ENCODE data around the gene MDFI.

The MDFI gene

DNA sequence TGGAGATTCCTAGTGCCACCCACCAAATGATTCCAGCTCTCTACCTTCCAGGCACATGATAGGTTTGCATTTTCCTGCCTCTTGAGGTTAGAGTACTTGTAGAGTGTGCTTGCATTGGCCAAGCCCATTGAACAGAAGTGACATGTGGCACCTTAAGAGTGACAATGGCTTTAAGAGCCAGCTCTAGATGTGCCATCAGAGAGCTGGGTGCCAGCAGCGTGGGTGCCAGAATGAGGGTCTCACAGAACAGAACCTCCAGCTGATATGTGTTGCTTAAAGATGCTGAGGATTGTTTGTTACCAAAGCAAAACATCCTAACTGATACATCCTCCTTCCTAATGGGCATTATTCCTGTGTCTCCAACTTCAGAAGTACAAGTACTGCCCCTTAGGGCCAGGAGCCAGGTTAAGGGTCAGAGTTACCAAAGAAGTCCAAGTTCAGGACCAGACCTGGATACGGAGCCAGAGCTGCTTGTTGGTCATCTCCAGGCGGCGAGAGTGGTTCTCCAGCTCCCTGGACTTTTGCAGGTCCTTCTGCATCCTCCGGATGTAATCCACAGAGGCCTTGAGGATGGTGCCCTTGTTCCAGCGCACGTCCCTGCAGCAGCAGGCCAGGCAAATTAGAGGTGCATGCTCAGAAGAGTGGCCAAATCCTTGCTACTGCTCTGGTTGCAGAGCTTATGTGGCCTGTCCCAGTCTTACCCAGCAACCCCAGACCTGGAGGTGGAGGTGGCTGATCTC, 47.5 kb downstream of the MDFI start:
- H3K9me3 ChIP-seq (ENCODE audit: control extremely low read depth in 1 of 5, control insufficient read depth in 4 of 5, insufficient read depth in 2 of 5, low read depth in 1 of 5, low read length in 4 of 5), result no peaks in the 10 kb centered on the region
- H3K27ac ChIP-seq (ENCODE audit: insufficient read depth in 1 of 2, low read depth in 1 of 2, low read length in 2 of 2, poor library complexity in 1 of 2, severe bottlenecking in 2 of 2), result no peak overlapping the region
- H3K4me1 ChIP-seq (ENCODE audit: control extremely low read depth in 1 of 4, control insufficient read depth in 4 of 4, insufficient read depth in 4 of 4, low read length in 3 of 4), result peaks cover 0 to 27% (median 20%) of the 10 kb centered on the region in 4 experiments
- DNase-seq, result no peak
- H3K36me3 ChIP-seq (ENCODE audit: control insufficient read depth in 4 of 4, insufficient read depth in 4 of 4, low read length in 3 of 4), result peaks cover 0 to 9% (median 0%) of the 10 kb centered on the region in 4 experiments
- CTCF ChIA-PET, result interaction anchor here (0.6 to 7.2 kb wide), 14 partner anchors 10 to 318 kb away, joined by 3 to 84 read pairs (median 4); no protein-coding TSS in a partner anchor
- no peak overlapping the region for H3K4me3 ChIP-seq (ENCODE audit: control insufficient read depth in 1 of 7, extremely low read depth in 1 of 7, insufficient read depth in 4 of 7, low read depth in 2 of 7, low read length in 6 of 7)
- 100% methylated on average over 6 of the region's 7 CpGs for WGBS (ENCODE audit: insufficient coverage)
- H3K27me3 ChIP-seq (replicated peaks in 2 of 5; ENCODE audit: control insufficient read depth in 4 of 5, insufficient read depth in 5 of 5, low read length in 4 of 5), result no peaks in the 10 kb centered on the region
- POLR2A ChIA-PET, result no interaction called here

DNA sequence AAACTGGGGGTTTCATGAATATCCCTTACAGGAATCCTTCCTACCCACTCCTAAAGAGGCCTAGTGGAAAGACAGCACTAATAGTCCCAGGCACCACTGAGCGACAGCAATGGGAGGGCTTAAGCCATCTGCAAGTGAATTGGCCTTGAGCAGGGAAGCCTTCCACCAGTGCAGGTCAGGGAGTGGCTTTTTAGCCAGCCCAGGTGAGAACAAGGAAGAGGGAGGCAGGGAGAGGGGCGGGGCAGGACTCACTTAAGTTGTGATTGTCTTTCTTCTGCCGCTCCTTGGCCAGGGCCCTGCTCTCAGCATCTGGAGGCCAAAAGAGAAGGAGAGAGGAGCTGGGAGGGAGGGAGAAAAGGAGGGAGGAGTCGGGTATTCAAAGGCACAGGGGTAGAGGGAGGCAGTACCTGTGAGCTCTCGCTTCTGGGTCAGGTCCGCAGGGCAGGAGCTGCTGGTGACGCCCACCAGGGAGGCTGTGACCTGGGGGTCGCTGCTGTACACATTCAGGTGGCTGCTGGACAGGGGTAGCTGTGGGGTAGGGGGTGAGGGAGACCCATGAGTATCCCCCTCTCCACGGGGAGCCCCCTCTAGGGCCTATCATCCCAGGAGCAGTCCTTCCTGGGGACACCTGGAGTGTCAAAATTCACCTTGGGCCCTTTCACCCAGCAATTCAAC, 49.4 kb downstream of the MDFI start:
- H3K36me3 ChIP-seq (ENCODE audit: control insufficient read depth in 4 of 4, insufficient read depth in 4 of 4, low read length in 3 of 4), result peaks cover 0 to 9% (median 0%) of the 10 kb centered on the region in 4 experiments

DNA sequence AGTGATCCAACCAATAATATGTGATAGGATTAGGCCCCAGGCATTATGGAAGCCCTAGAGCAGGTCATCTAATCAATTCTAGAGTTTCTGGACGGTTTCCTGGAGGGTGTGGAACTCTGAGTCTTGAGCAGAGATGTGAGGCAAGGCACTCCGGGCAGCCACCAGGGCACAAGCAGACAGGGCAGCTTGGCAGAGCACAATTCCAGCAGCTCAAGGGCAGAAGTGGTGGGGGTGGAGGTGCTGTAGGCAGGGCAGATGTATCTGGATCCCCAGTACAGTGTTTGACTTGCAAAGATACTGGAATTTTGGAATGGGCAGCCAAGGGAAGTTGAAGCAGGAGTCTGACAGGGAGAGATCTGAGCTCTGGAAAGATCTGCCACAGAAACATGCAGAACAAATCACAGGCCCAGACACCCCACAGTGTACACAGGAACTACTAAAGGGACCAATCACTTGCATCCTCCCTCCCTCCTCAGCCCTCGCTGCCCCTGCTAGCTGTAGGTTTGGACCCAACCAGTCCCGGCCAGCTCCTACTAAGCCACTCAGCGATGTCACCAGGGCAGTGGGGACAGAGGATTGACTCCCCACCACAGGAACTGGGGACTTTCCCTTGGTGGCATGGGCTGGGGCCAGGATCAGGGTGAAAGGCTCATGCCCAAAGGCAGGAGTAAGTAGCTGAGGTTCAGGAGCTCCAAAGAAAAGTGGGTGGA, 50.1 kb downstream of the MDFI start:
- H3K4me1 ChIP-seq (ENCODE audit: control extremely low read depth in 1 of 4, control insufficient read depth in 4 of 4, insufficient read depth in 4 of 4, low read length in 3 of 4), result peaks cover 0 to 17% (median 6%) of the 10 kb centered on the region in 4 experiments
- ChIA-PET CTCF (interaction anchor here (0.6 to 7.2 kb wide), 9 partner anchors 9 to 344 kb away, joined by 3 to 84 read pairs (median 6); no protein-coding TSS in a partner anchor), POLR2A (no interaction called here)
- no peaks in the 10 kb centered on the region for H3K27me3 ChIP-seq (replicated peaks in 2 of 5; ENCODE audit: control insufficient read depth in 4 of 5, insufficient read depth in 5 of 5, low read length in 4 of 5)
- no peak overlapping the region for H3K27ac ChIP-seq (ENCODE audit: insufficient read depth in 1 of 2, low read depth in 1 of 2, low read length in 2 of 2, poor library complexity in 1 of 2, severe bottlenecking in 2 of 2)
- no peak overlapping the region for H3K4me3 ChIP-seq (ENCODE audit: control insufficient read depth in 1 of 7, extremely low read depth in 1 of 7, insufficient read depth in 4 of 7, low read depth in 2 of 7, low read length in 6 of 7)
- H3K36me3 ChIP-seq (ENCODE audit: control insufficient read depth in 4 of 4, insufficient read depth in 4 of 4, low read length in 3 of 4), result peaks cover 0 to 9% (median 0%) of the 10 kb centered on the region in 4 experiments
- H3K9me3 ChIP-seq (ENCODE audit: control extremely low read depth in 1 of 5, control insufficient read depth in 4 of 5, insufficient read depth in 2 of 5, low read depth in 1 of 5, low read length in 4 of 5), result no peaks in the 10 kb centered on the region
- WGBS (ENCODE audit: insufficient coverage), result 89% methylated on average over 5 of the region's 5 CpGs
- no peak for DNase-seq

More for the DNA sequence above, 49.4 kb downstream of the MDFI start:
- 79% methylated on average over 2 of the region's 9 CpGs for WGBS (ENCODE audit: insufficient coverage)
- no peak for DNase-seq
- H3K9me3 ChIP-seq (ENCODE audit: control extremely low read depth in 1 of 5, control insufficient read depth in 4 of 5, insufficient read depth in 2 of 5, low read depth in 1 of 5, low read length in 4 of 5), result no peaks in the 10 kb centered on the region
- H3K4me3 ChIP-seq (ENCODE audit: control insufficient read depth in 1 of 7, extremely low read depth in 1 of 7, insufficient read depth in 4 of 7, low read depth in 2 of 7, low read length in 6 of 7), result no peak overlapping the region
- no peak overlapping the region for H3K27ac ChIP-seq (ENCODE audit: insufficient read depth in 1 of 2, low read depth in 1 of 2, low read length in 2 of 2, poor library complexity in 1 of 2, severe bottlenecking in 2 of 2)
- ChIA-PET CTCF (interaction anchor here (0.7 to 7.2 kb wide), 9 partner anchors 8 to 343 kb away, joined by 3 to 84 read pairs (median 6); no protein-coding TSS in a partner anchor), POLR2A (no interaction called here)
- H3K27me3 ChIP-seq (replicated peaks in 2 of 5; ENCODE audit: control insufficient read depth in 4 of 5, insufficient read depth in 5 of 5, low read length in 4 of 5), result no peaks in the 10 kb centered on the region
- H3K4me1 ChIP-seq (ENCODE audit: control extremely low read depth in 1 of 4, control insufficient read depth in 4 of 4, insufficient read depth in 4 of 4, low read length in 3 of 4), result peaks cover 0 to 22% (median 13%) of the 10 kb centered on the region in 4 experiments

DNA sequence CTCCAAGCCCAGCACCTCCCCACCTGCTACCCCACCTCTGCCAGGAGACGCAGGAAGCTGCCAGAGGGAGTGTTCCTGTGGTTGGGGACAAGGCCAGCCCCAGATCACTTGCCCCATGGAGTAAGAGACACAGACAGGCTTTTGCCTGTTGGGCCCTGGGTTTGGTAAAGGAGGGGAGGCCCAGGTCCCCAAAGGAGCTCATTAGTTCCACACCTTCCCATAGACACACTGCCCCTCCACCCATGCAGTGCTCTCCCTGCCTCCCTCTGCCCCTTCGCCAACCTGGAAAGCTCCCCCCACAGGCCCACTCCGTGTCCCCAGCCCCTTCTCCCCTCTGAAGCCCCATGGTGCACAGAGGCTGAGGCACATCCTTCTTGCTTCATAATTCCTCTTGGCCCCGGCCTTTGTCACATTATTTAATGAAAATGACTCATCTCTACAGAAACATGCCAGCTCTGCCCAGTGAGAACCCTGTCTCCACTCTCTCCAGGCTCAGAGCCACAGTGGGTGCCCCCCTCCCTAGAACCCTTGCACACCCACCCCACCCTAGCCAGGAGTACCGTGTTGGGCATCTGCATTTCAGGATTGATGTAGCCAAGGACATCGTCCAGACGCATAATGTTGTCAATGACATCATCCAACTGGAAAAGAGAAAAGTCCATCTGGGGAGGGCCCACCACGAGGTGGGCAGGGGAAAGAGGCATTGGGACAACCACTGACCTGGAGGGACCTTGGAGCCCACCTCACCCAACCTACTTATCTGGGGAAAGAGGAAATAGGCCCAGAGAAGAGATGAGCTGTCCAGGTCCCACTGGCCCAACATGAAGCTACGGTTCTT, 51.1 kb downstream of the MDFI start:
- H3K4me1 ChIP-seq (ENCODE audit: control extremely low read depth in 1 of 4, control insufficient read depth in 4 of 4, insufficient read depth in 4 of 4, low read length in 3 of 4), result peaks cover 0 to 15% (median 2%) of the 10 kb centered on the region in 4 experiments
- POLR2A ChIA-PET, result no interaction called here

DNA sequence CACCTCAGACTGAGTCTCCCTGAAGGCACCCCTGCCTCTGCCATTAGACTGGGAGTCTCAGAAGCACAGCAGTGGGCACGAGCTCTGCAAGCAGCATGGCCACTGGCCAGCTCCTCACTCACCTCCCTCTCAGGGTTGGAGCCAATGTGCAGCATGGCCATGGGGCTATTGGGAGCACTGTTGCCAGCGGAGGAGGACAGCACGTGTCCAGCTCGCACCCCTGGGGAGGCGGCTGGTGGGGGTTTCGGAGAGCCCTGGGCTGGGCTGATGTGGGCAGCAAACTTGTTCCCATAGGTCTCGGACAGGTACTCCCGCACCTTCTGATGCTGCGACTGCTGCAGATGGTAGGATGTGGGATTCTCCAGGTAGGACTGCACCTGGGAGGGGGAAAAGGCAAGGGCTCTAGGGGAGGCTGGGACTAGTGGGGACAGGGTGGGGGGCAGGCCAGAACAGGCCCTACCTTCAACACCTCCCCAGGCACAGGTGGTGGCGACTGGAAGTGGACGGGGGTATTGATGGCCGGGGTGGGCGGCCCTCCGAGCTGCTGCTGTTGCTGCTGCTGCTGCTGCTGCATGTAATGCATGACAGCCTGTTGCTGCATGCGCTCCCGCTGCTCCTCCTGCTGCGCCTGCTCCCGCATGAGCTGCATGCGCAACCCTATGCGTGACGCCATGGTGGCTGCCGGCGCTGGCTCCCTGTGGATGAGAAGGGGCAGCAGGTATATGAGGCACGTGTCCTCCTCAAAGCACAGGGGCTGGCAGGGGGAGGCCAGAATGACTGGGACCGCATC, 52.5 kb downstream of the MDFI start:
- no peaks in the 10 kb centered on the region for H3K9me3 ChIP-seq (ENCODE audit: control extremely low read depth in 1 of 5, control insufficient read depth in 4 of 5, insufficient read depth in 2 of 5, low read depth in 1 of 5, low read length in 4 of 5)
- POLR2A ChIA-PET, result no interaction called here
- CTCF ChIA-PET, result interaction anchor here (0.6 to 2.6 kb wide), 9 partner anchors 7 to 322 kb away, joined by 3 to 9 read pairs (median 4); no protein-coding TSS in a partner anchor
- H3K4me3 ChIP-seq (ENCODE audit: control insufficient read depth in 1 of 7, extremely low read depth in 1 of 7, insufficient read depth in 4 of 7, low read depth in 2 of 7, low read length in 6 of 7), result no peak overlapping the region
- H3K27me3 ChIP-seq (replicated peaks in 2 of 5; ENCODE audit: control insufficient read depth in 4 of 5, insufficient read depth in 5 of 5, low read length in 4 of 5), result no peaks in the 10 kb centered on the region
- peaks cover 0 to 15% (median 2%) of the 10 kb centered on the region in 4 experiments for H3K4me1 ChIP-seq (ENCODE audit: control extremely low read depth in 1 of 4, control insufficient read depth in 4 of 4, insufficient read depth in 4 of 4, low read length in 3 of 4)
- WGBS (ENCODE audit: insufficient coverage), result 99% methylated on average over 22 of the region's 25 CpGs
- no peak overlapping the region for H3K27ac ChIP-seq (ENCODE audit: insufficient read depth in 1 of 2, low read depth in 1 of 2, low read length in 2 of 2, poor library complexity in 1 of 2, severe bottlenecking in 2 of 2)
- DNase-seq, result no peak
- H3K36me3 ChIP-seq (ENCODE audit: control insufficient read depth in 4 of 4, insufficient read depth in 4 of 4, low read length in 3 of 4), result peaks cover 0 to 9% (median 0%) of the 10 kb centered on the region in 4 experiments

More for the DNA sequence above, 51.1 kb downstream of the MDFI start:
- H3K9me3 ChIP-seq (ENCODE audit: control extremely low read depth in 1 of 5, control insufficient read depth in 4 of 5, insufficient read depth in 2 of 5, low read depth in 1 of 5, low read length in 4 of 5), result no peaks in the 10 kb centered on the region
- H3K36me3 ChIP-seq (ENCODE audit: control insufficient read depth in 4 of 4, insufficient read depth in 4 of 4, low read length in 3 of 4), result peaks cover 0 to 9% (median 0%) of the 10 kb centered on the region in 4 experiments
- no peak for DNase-seq
- CTCF ChIA-PET, result interaction anchor here (0.6 to 7.2 kb wide), 8 partner anchors 16 to 321 kb away, joined by 3 to 84 read pairs (median 7); no protein-coding TSS in a partner anchor
- no peaks in the 10 kb centered on the region for H3K27me3 ChIP-seq (replicated peaks in 2 of 5; ENCODE audit: control insufficient read depth in 4 of 5, insufficient read depth in 5 of 5, low read length in 4 of 5)
- H3K27ac ChIP-seq (ENCODE audit: insufficient read depth in 1 of 2, low read depth in 1 of 2, low read length in 2 of 2, poor library complexity in 1 of 2, severe bottlenecking in 2 of 2), result no peak overlapping the region
- no peak overlapping the region for H3K4me3 ChIP-seq (ENCODE audit: control insufficient read depth in 1 of 7, extremely low read depth in 1 of 7, insufficient read depth in 4 of 7, low read depth in 2 of 7, low read length in 6 of 7)
- WGBS (ENCODE audit: insufficient coverage), result 90% methylated on average over 6 of the region's 9 CpGs

All from common myeloid progenitor, CD34-positive (primary cell).